BLaER1 treated with 17β-estradiol and CSF1 and Interleukin-3, amounts not matched to agents 10 nM and 100 nM (cell line): Measurements from ENCODE around the gene ACACB.

ENCODE experiments used
- H3K27ac ChIP-seq, 11 experiments: shearing (Covaris generic); formaldehyde crosslinking; 2 replicates each; pipeline ENCODE4 v1.8.1; 2022
- H3K27me3 ChIP-seq, 11 experiments: shearing (Covaris generic); formaldehyde crosslinking; 2 replicates each; pipeline ENCODE4 v1.8.1; 2022
- H3K36me3 ChIP-seq, 11 experiments: shearing (Covaris generic); formaldehyde crosslinking; 2 replicates each; pipeline ENCODE4 v1.8.1; 2022
- H3K4me1 ChIP-seq, 10 experiments: shearing (Covaris generic); formaldehyde crosslinking; 2 replicates each; pipeline ENCODE4 v1.8.1; 2022
- H3K4me2 ChIP-seq, 11 experiments: shearing (Covaris generic); formaldehyde crosslinking; 2 replicates each; pipeline ENCODE4 v1.8.1; 2022
- H3K4me3 ChIP-seq, 10 experiments: shearing (Covaris generic); formaldehyde crosslinking; 2 replicates each; pipeline ENCODE4 v1.8.1; 2022
- H3K9ac ChIP-seq, 11 experiments: shearing (Covaris generic); formaldehyde crosslinking; 2 replicates each; pipeline ENCODE4 v1.8.1; 2022
- H3K9me3 ChIP-seq, 11 experiments: shearing (Covaris generic); formaldehyde crosslinking; replicated peaks in 1 of 11; 2 replicates each; pipeline ENCODE4 v1.8.1; 2022
- H4K20me1 ChIP-seq, 11 experiments: shearing (Covaris generic); formaldehyde crosslinking; 2 replicates each; pipeline ENCODE4 v1.8.1; 2022
- Cebpa-rat ChIP-seq, 11 experiments: shearing (Covaris generic); IDR thresholded peaks; 2 replicates each; pipeline ENCODE4 v1.8.1; 2022

Gene ACACB

GRCh38 chr12:109156586-109156985, 40.2 kb downstream of the ACACB start:
- no peaks in the 10 kb centered on the region; a peak in 1 of 22 replicates for H4K20me1 ChIP-seq
- H3K4me3 ChIP-seq, result no peak overlapping the region
- peaks cover 15 to 41% (median 31%) of the 10 kb centered on the region in 10 experiments; a peak in 19 of 20 replicates for H3K4me1 ChIP-seq
- no peaks in the 10 kb centered on the region for H3K36me3 ChIP-seq
- peaks cover 13 to 28% (median 20%) of the 10 kb centered on the region in 11 experiments for H3K27me3 ChIP-seq
- H3K4me2 ChIP-seq, result no peak overlapping the region
- H3K27ac ChIP-seq, result no peak overlapping the region
- TF ChIP-seq Cebpa-rat (IDR thresholded peaks at IDR 0.05), result no peak
- H3K9ac ChIP-seq, result no peak overlapping the region
- H3K9me3 ChIP-seq, result no peaks in the 10 kb centered on the region

DNA sequence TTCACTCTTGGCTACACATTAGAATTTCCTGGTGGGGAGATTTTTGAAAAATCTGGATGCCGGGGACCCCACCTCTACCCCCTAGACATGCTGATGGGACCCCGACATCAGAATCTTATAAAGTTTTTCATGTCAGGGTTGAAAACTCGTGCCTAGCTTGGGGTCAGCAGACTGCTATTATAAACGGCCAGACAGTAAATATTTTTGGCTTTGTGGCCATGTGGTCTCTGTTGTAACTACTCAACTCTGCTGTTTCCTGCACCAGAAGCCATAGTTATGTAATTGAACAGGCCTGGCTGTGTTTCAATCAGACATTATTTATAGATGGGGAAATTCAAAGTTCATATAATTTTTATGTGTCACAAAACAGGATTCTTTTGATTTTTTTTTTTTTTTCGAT, 41.6 kb downstream of the ACACB start:
- Histone ChIP-seq H3K36me3 (no peaks in the 10 kb centered on the region), H3K27me3 (peaks cover 13 to 28% (median 20%) of the 10 kb centered on the region in 11 experiments), H3K4me1 (peaks cover 15 to 41% (median 32%) of the 10 kb centered on the region in 10 experiments; a peak in 19 of 20 replicates), H3K9me3 (no peaks in the 10 kb centered on the region), H3K27ac (peak overlapping the region in 5 of 11 experiments; percentile 4 to 38 (median 21); a peak in 6 of 22 replicates), H4K20me1 (no peaks in the 10 kb centered on the region; a peak in 1 of 22 replicates), H3K4me3 (no peak overlapping the region), H3K9ac (no peak overlapping the region), H3K4me2 (peak overlapping the region in 9 of 11 experiments; percentile 28 to 54 (median 43); a peak in 18 of 22 replicates)
- no peak for TF ChIP-seq Cebpa-rat (IDR thresholded peaks at IDR 0.05)

DNA sequence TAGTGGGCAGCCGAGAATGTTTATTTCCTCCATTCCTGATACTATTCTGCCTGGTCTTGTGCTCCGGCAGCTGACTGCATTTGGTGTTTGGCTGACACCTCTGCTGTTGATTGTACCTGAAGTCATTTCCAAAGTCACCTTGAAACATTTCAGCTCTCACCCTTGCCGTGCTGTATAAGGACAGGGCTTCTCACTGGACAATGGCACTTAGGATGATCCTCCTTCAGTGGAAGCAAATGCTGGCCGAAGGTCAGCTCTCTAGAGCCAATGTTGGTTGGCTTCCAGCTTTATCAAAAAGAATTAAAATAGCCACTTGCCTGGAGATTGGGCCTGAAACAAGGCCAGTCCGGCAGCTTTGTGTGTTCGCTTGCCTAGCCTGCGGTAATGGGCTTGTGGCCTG, 44.0 kb downstream of the ACACB start:
- Histone ChIP-seq H3K4me1 (peaks cover 7 to 27% (median 21%) of the 10 kb centered on the region in 10 experiments; a peak in 18 of 20 replicates), H3K4me3 (no peak overlapping the region), H4K20me1 (no peaks in the 10 kb centered on the region), H3K9me3 (no peaks in the 10 kb centered on the region), H3K27ac (no peak overlapping the region), H3K4me2 (no peak overlapping the region), H3K9ac (no peak overlapping the region), H3K36me3 (no peaks in the 10 kb centered on the region), H3K27me3 (peaks cover 0 to 7% (median 3%) of the 10 kb centered on the region in 11 experiments; a peak in 6 of 22 replicates)
- TF ChIP-seq Cebpa-rat (IDR thresholded peaks at IDR 0.05), result no peak

- H3K27ac ChIP-seq, result no peak overlapping the region
- no peaks in the 10 kb centered on the region for H3K9me3 ChIP-seq
- no peak for TF ChIP-seq Cebpa-rat (IDR thresholded peaks at IDR 0.05)
- no peaks in the 10 kb centered on the region for H4K20me1 ChIP-seq
- no peaks in the 10 kb centered on the region for H3K36me3 ChIP-seq
- H3K4me1 ChIP-seq, result peaks cover 4 to 23% (median 17%) of the 10 kb centered on the region in 10 experiments; a peak in 17 of 20 replicates
- no peak overlapping the region for H3K4me2 ChIP-seq
- H3K27me3 ChIP-seq, result peaks cover 0 to 3% (median 0%) of the 10 kb centered on the region in 11 experiments; a peak in 4 of 22 replicates
- no peak overlapping the region for H3K9ac ChIP-seq
- no peak overlapping the region for H3K4me3 ChIP-seq
These were observed 44.5 kb downstream of the ACACB start for GRCh38 chr12:109160873-109161272.

DNA sequence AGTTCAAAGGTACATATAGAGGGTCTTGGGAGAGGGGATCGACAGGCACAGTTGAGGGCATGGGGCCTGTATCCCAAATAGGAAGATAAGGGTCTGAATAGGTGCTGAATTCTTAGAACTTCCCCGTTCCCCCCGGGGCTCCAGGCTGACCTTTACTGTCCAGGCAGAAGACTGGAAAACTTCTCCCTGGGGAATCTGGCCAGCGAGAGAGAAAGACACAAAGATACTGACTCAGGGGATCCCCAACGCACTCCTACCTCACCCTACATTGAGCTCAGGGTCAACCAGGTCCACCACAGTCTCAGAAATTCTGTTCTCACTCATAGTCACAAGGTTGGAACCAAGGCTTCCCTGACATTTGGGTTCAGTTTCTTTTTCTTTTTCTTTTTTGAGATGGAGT, 46.2 kb downstream of the ACACB start:
- no peak for TF ChIP-seq Cebpa-rat (IDR thresholded peaks at IDR 0.05)
- Histone ChIP-seq H3K9me3 (no peaks in the 10 kb centered on the region), H3K27ac (no peak overlapping the region), H3K36me3 (no peaks in the 10 kb centered on the region), H3K4me3 (no peak overlapping the region), H3K9ac (no peak overlapping the region), H3K4me2 (no peak overlapping the region), H4K20me1 (no peaks in the 10 kb centered on the region), H3K27me3 (no peaks in the 10 kb centered on the region), H3K4me1 (peaks cover 3 to 19% (median 12%) of the 10 kb centered on the region in 10 experiments; a peak in 15 of 20 replicates)

DNA sequence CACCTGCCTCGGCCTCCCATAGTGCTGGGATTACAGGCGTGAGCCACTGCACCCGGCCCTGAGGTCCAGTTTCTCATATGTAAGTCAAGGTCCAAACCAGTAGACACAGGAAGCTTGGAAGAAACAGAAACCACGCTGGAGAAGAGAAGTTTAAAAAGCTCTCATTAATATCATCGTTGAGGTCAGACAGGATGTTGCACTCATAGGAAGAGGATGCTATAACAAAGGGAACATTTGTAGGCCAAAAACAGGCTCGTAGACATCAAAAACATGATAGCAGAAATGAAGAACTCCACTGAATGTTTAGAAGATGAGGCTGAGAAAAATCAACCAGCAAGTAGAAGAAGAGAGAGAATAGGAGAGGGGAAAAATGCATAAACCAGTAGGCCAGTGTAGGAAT, 46.8 kb downstream of the ACACB start:
- TF ChIP-seq Cebpa-rat (IDR thresholded peaks at IDR 0.05), result no peak
- Histone ChIP-seq H3K9ac (no peak overlapping the region), H3K9me3 (no peaks in the 10 kb centered on the region), H3K4me1 (peaks cover 0 to 12% (median 6%) of the 10 kb centered on the region in 10 experiments; a peak in 12 of 20 replicates), H3K36me3 (no peaks in the 10 kb centered on the region), H3K27ac (no peak overlapping the region), H4K20me1 (no peaks in the 10 kb centered on the region), H3K4me3 (no peak overlapping the region), H3K27me3 (no peaks in the 10 kb centered on the region), H3K4me2 (no peak overlapping the region)

GRCh38 chr12:109165599-109165998, 49.2 kb downstream of the ACACB start:
- Histone ChIP-seq H3K27me3 (no peaks in the 10 kb centered on the region), H3K27ac (no peak overlapping the region), H3K4me3 (no peak overlapping the region), H3K4me2 (no peak overlapping the region), H3K36me3 (no peaks in the 10 kb centered on the region), H4K20me1 (no peaks in the 10 kb centered on the region), H3K4me1 (peaks cover 0 to 7% (median 0%) of the 10 kb centered on the region in 10 experiments; a peak in 1 of 20 replicates), H3K9me3 (no peaks in the 10 kb centered on the region), H3K9ac (no peak overlapping the region)
- TF ChIP-seq Cebpa-rat (IDR thresholded peaks at IDR 0.05), result no peak

DNA sequence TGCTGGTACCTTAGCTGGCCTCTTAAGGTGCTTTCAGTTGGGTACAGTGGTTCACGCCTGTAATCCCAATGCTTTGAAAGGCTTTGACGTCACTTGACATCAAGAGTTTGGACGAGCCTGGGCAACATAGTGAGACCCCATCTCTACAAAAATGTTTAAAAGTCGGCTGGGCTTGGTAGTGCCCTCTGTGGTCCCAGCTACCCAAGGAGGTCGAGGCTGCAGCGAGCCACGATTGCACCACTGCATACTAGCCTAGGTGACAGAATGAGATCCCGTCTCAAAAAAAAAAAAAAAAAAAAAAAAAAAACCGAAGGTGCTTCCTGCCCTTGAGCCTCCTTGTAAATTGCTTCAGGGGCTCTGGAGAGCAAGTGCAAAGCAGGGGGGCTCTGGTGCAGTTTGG, 50.0 kb downstream of the ACACB start:
- Histone ChIP-seq H3K4me1 (peaks cover 0 to 7% (median 0%) of the 10 kb centered on the region in 10 experiments; a peak in 1 of 20 replicates), H4K20me1 (no peaks in the 10 kb centered on the region)

DNA sequence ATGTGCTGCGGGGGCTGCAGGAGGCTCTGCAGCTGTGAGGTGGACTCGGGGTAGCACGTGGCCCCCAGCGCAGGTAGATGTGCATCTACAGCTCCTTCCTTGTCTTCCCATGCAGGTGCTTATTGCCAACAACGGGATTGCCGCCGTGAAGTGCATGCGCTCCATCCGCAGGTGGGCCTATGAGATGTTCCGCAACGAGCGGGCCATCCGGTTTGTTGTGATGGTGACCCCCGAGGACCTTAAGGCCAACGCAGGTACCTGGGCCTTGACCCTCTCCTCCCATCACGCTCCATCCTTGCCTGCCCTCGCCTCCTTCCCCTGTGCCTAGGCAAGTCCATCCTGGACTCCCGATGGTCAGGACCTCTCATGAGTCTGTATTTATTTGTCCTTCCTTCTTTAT, 51.4 kb downstream of the ACACB start:
- Histone ChIP-seq H3K36me3 (peaks cover 0 to 17% (median 11%) of the 10 kb centered on the region in 11 experiments; a peak in 15 of 22 replicates), H3K4me3 (no peak overlapping the region), H3K9ac (no peak overlapping the region), H3K27ac (no peak overlapping the region), H4K20me1 (no peaks in the 10 kb centered on the region), H3K27me3 (no peaks in the 10 kb centered on the region), H3K4me2 (no peak overlapping the region), H3K4me1 (peaks cover 0 to 7% (median 0%) of the 10 kb centered on the region in 10 experiments; a peak in 2 of 20 replicates), H3K9me3 (peaks cover 3 to 15% (median 7%) of the 10 kb centered on the region in 11 experiments; a peak in 18 of 22 replicates)
- no peak for TF ChIP-seq Cebpa-rat (IDR thresholded peaks at IDR 0.05)

More for the DNA sequence above, 50.0 kb downstream of the ACACB start:
- Histone ChIP-seq H3K9ac (no peak overlapping the region), H3K36me3 (peaks cover 0 to 3% (median 0%) of the 10 kb centered on the region in 11 experiments; a peak in 2 of 22 replicates), H3K4me3 (no peak overlapping the region), H3K27me3 (no peaks in the 10 kb centered on the region), H3K4me2 (no peak overlapping the region), H3K27ac (no peak overlapping the region), H3K9me3 (0 out of 22 replicates have a peak, but pooled peaks cover 0 to 1% (median 0%) of the 10 kb centered on the region in 11 experiments)
- no peak for TF ChIP-seq Cebpa-rat (IDR thresholded peaks at IDR 0.05)

DNA sequence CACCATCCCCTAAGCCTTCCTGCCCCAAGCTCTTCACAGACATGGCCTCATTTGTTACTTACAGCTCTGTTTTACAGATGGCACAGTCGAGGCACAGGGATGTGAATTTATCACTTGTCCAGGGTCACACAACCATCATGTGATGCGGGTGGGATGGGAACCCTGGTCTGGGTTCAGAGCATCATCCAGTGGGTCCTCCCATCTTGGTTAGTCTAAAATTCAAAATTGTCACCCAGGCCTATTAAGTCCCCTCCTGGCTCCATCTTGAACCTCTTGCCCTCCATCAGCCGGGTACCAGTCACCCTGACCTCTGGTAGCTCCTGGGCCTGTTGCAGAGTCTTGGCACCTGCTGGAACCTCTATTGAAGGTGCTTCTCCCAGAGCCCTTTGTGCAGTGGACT, 52.9 kb downstream of the ACACB start:
- no peak overlapping the region for H3K9ac ChIP-seq
- H3K27me3 ChIP-seq, result no peaks in the 10 kb centered on the region
- no peak overlapping the region for H3K4me3 ChIP-seq
- H3K9me3 ChIP-seq, result peaks cover 17 to 30% (median 21%) of the 10 kb centered on the region in 11 experiments; a peak in 21 of 22 replicates
- peaks cover 0 to 32% (median 17%) of the 10 kb centered on the region in 11 experiments; a peak in 16 of 22 replicates for H3K36me3 ChIP-seq
- no peak overlapping the region for H3K4me2 ChIP-seq
- H3K27ac ChIP-seq, result no peak overlapping the region
- H4K20me1 ChIP-seq, result no peaks in the 10 kb centered on the region
- peaks cover 0 to 4% (median 0%) of the 10 kb centered on the region in 10 experiments; a peak in 1 of 20 replicates for H3K4me1 ChIP-seq
- TF ChIP-seq Cebpa-rat (IDR thresholded peaks at IDR 0.05), result no peak
